Stimulated activated CD8-positive, alpha-beta memory T cell treated with anti-CD3 and anti-CD28 coated beads, Interleukin-2, amount 100 ng/mL, for 1 hour (primary cell): ENCODE results near the gene TMEM89.

Experiments
- DNase-seq, 2 donors: peaks; one replicate each; pipeline ENCODE4 v3.0.0-alpha.2; 2020; ENCODE audit warnings: low read depth in 2 of 2

Gene TMEM89

DNA sequence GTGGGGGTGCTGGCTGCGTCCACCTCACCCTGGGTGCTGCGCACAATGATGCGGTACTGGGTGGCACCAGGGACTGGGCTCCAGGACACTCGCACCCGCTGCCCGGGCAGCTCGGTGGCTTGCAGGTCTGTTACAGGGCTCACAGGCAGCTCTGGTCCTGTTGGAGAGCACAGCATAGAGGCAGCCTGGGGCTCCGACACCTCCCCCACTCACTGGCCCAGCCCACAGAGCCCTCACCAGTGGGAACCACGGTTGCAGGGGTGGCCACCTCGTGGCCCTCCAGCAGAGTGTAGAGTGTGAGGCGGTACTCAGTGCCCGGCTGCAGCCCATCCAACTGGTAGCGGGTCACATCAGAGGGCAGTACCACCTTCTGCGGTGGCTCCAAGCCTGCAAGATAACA lies 30.1 kb downstream of the TMEM89 start:
- DNase-seq: no peak

DNA sequence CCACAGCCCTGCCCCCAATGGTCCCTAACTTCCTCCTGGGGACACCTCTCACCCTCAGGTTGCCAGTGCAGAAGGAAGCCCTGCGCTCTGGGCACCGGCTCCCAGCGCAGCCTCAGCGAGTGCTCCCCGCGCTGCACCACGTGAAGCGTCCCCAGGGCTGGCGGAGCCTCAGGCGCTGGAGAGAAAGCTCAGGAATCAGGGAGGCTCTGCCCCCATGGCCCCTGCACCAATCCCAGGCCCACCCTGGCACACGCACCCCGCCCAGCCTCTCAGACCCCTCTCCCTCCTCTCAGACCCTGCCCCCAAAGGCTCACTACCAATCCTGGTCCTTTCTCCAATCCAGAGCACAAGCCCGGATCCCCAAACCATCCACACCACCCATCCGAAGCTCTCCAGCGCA lies 33.3 kb downstream of the TMEM89 start:
- no peak for DNase-seq

DNA sequence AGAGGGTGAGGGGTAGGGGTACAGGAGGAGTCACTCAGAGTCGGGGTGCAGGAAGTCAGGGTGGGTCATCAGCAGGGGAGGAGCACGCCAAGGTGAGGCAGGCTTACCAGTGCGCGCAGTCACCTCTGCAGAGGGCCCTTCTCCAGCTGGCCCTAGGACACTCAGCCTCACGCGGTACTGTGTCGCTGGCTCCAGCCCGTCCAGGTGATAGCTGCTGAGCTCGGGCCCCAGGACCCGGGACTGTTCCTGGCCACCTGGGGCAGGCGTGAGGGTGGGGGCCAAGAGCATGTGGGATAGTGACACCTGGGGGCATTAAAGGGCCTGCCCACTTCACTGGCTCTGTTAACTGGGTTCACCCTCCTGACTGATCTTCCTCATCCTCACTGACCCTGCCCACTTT lies 33.9 kb downstream of the TMEM89 start:
- DNase-seq: no peak

DNA sequence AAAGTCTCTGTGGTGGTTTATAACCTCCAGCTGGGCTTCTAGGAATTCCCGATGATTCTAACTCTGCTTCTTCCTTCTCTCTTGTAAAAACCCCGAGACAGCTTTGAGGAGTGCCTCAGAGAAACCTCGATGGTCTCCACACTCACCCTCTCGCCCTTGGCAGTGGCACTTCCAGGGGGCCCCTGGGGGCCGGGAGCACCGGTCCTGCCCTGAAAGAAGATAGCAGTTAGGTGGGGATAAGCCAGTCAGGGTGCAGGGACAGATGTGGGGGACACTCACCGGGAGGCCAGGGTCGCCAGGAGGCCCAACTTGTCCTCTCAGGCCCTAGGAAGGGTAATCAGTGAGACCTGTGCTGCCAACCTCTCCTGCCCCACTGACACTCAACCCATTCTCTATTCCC lies 36.2 kb downstream of the TMEM89 start:
- DNase-seq: no peak

DNA sequence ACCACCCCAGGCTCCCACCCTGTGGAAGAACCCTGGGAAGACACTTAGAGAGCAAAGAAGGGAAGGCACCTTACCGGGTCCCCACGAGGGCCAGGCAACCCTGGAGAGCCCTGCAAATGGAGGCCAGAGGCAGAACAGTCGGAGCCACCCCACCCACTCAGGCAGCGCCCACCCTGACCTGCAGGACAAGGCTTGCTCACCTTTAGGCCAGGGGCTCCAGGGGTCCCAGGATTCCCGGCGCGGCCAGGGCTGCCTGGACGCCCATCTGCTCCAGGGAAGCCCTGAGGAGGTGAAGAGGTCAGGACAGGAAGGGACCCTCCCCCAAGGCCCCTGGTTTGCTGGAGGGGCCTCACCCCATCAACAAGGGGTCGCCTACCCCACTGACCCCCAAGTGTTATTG lies 36.7 kb downstream of the TMEM89 start:
- DNase-seq: no peak

DNA sequence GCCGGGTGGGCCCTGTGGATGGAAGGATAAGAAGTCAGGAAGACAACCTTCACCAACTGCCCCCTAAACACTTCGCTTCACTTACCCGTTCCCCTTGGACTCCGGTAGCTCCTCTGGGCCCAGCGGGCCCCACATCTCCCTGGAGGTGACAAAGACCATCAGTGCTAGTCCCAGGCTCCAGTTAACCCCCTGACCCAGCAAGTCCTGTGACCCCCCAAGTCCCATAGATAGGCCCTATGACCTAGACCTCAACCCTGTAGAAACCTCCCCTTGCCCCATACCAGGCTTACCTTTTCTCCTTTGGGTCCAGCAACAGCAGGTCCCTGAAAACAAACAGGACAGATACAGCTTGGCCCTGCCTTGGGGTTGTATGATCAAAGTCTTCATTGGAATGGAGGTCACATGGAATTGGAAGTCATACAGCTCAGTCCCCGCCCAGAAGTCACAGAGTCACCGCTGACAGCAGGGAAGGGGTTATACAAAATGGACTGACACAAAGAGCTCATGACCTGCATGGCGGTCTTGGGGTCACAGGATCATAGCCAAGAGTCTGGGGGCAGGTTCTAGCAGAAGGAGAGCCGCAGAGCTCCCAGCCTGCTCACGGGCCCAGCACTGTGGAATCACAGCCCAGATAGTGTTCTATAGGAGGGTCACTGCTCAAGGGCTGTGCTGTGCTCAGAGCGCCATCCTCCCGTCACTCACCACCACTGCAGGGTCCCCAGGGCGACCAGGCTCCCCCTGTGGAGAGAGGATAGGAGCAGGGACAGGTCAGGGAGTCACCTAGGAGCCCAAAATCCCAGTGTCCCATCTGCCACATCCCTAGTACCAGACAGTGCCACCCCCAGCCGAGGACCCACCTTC lies 39.7 kb downstream of the TMEM89 start:
- DNase-seq: no peak

DNA sequence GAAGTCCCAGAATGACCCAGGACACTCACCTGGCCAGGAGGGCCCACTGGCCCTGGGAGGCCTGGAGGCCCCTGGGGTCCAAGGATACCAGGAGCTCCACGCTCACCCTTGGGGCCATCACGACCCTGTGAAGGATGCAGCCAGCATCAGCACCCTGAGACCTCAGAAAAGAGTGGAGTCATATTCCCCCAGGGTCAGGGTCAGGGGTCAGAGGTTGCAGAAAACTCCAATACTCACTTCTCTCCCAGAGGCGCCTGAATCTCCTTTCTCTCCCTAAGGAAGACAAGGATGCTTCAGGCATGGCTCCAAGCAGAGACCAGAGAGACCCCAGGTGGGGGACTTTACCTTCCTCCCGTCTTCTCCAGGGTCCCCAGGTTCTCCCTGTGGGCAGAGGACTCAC lies 44.9 kb downstream of the TMEM89 start:
- no peak for DNase-seq

DNA sequence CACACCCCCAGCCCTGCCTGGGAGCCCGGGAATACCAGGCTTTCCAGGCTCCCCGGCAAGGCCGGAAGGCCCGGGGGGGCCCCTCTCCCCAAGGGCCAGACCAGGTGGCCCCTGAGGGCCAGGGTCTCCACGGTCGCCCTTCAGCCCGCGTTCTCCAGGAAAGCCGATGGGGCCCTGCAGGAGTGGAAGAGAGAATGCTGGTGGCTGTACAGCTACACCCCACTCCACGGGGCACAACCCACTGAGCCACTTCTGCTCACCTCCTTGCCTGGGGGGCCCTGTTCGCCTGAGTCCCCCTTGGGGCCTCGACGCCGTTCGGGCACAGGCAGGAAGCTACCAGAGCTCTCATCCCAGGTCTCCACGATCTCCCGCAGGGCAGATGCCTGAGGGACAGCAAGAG lies 46.2 kb downstream of the TMEM89 start:
- no peak for DNase-seq

DNA sequence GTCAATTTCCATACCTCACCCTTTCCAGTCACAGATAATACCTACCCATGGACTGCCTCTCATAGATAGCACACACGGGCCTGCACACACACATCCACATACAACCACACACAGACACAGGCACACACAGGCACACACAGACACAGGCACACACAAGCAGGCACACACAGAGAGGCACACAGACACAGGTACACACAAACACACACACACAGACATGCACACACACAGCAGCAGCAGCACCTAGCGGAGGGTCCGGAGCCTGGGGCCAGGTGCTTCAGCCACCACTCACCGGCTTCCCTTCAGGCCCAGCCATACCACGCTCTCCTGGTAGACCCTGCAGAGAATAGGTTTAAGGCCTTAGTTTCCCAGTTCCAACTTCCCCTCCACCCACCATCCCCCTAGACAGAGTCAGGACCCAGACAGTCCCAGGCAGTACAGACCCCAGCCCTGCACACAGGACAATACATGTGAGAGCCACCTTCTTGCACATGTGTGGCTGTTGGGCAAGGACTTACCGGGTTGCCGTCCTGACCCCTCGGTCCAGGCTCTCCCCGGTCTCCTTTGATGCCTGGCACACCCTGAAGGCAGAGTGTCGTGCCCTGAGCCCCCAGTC lies 47.5 kb downstream of the TMEM89 start:
- no peak for DNase-seq

DNA sequence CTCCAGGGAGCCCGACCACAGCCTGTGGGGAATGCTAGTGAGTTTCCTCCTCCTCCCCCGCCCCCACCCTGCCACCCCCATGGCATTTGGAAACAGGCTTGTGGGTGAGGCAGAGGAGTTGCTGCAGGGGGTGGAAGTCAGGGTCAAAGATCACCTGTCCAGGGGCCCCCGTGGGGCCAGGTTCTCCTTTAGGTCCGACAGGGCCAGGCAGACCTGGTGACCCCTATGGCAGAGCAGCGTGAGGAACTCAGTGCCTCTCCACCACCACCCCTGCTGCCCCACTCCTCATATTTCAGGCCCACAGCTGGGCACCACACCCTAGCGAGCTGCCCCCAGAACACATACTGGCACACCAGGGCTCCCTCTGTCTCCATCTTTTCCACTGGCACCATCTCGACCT lies 49.1 kb downstream of the TMEM89 start:
- no peak for DNase-seq

DNA sequence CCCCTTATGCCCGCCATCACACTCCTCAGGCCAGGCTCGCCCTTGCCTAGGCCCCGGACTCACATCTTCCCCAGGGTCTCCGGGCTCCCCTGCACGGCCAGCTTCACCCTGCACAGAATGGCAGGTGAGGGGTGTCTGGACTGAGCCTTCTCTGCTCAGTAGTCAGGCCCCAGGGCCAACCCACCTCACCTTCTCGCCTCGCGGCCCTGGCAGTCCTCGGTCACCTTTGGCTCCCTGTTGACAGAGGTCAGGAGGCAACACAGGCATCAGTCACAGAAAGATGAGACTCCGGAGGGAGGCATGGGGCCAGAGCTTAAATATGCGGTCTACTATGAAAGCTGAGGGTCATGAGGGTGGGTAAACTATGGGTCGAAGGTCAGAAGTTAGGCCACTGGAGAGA lies 49.6 kb downstream of the TMEM89 start:
- no peak for DNase-seq
